ENCODE data around the gene DAZAP1. TPM values are rescaled to one million over a fixed set of nuclear protein-coding genes. Genes with fewer than 3 reads are reported as not detected.

DAZAP1 gene
- total RNA-seq, 2 experiments from 2014 or later: 128 to 133 TPM

DNA sequence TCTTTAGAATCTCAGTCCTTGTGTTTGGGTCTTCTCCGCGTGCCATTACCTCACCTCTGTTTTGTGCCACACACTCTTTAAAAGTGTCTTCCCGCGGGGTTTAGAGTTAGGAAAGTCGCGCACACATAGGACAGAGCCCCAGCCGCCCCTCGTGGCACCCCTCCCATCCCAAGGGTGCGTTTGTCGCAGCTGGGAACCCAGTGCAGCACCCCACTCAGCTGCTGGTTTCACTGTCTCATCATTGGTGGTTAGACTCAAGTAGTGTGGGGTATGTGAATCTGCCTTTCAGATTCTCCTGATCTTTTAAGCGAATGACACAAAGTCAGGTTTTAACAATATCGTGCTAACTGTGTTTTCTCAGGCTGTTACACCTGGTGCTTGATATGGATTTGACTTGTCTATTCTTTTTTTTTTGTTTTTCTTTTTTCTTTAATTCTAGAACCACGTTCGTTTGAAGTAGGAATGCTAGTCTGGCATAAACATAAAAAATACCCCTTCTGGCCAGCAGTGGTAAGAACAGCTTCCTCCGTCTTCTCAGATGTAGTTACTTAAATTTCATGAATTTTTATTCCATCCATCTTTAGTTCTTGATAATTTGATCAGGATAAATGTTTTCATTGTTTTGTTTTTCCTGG is 43.2 kb upstream of the DAZAP1 start:
- H3K4me3 ChIP-seq (ENCODE audit: low read length): peak overlapping the region; percentile 17
- no peaks in the 10 kb centered on the region for H3K27me3 ChIP-seq (ENCODE audit: control insufficient read depth in 1 of 2, insufficient read depth in 2 of 2, low read length in 2 of 2)
- no peak overlapping the region for H3K27ac ChIP-seq (ENCODE audit: low read depth in 1 of 2, low read length in 2 of 2)
- Mint-ChIP-seq H3K4me1 (ENCODE audit: low read depth) (peaks cover 23% of the 10 kb centered on the region), H3K9me3 (no peaks in the 10 kb centered on the region), H3K27ac (peak overlapping the region; percentile 79), H3K27me3 (no peaks in the 10 kb centered on the region), H3K36me3 (ENCODE audit: low read depth) (peaks cover 35% of the 10 kb centered on the region), H3K4me3 (peak overlapping the region; percentile 74)
- DNase-seq (peak in 3 of 14 experiments; percentile 21 to 48 (median 47)), ATAC-seq (ENCODE audit: poor library complexity) (peak; percentile 74)
- CTCF ChIA-PET: interaction anchor here (0.9 kb wide), 1 partner anchor 10 kb away, joined by 5 read pairs; a partner anchor contains a TSS
- no peaks in the 10 kb centered on the region for H3K9me3 ChIP-seq (ENCODE audit: control insufficient read depth in 1 of 2, insufficient read depth in 1 of 2, low read length in 2 of 2)
- H3K4me1 ChIP-seq (ENCODE audit: insufficient read depth, low read length): peaks cover 17% of the 10 kb centered on the region
- POLR2A ChIA-PET: no interaction called here
- H3K36me3 ChIP-seq (ENCODE audit: insufficient read depth, low read length): peaks cover 32% of the 10 kb centered on the region
- intact Hi-C loops (cut with DNase I, micrococcal nuclease): no loop called here
- TF ChIP-seq, protein P1, sequence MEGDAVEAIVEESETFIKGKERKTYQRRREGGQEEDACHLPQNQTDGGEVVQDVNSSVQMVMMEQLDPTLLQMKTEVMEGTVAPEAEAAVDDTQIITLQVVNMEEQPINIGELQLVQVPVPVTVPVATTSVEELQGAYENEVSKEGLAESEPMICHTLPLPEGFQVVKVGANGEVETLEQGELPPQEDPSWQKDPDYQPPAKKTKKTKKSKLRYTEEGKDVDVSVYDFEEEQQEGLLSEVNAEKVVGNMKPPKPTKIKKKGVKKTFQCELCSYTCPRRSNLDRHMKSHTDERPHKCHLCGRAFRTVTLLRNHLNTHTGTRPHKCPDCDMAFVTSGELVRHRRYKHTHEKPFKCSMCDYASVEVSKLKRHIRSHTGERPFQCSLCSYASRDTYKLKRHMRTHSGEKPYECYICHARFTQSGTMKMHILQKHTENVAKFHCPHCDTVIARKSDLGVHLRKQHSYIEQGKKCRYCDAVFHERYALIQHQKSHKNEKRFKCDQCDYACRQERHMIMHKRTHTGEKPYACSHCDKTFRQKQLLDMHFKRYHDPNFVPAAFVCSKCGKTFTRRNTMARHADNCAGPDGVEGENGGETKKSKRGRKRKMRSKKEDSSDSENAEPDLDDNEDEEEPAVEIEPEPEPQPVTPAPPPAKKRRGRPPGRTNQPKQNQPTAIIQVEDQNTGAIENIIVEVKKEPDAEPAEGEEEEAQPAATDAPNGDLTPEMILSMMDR (IDR thresholded peaks at IDR 0.05): peak; percentile 38

GRCh38 chr19:1365319-1366269 is 41.8 kb upstream of the DAZAP1 start:
- no peak for DNase-seq
- Histone ChIP-seq H3K9me3 (ENCODE audit: control insufficient read depth in 1 of 2, insufficient read depth in 1 of 2, low read length in 2 of 2) (no peaks in the 10 kb centered on the region), H3K4me3 (ENCODE audit: low read length) (no peak overlapping the region), H3K36me3 (ENCODE audit: insufficient read depth, low read length) (peaks cover 28% of the 10 kb centered on the region), H3K27me3 (ENCODE audit: control insufficient read depth in 1 of 2, insufficient read depth in 2 of 2, low read length in 2 of 2) (no peaks in the 10 kb centered on the region), H3K27ac (ENCODE audit: low read depth in 1 of 2, low read length in 2 of 2) (no peak overlapping the region), H3K4me1 (ENCODE audit: insufficient read depth, low read length) (peaks cover 17% of the 10 kb centered on the region)
- ChIA-PET CTCF (no interaction called here), POLR2A (no interaction called here)
- Mint-ChIP-seq H3K27me3 (no peaks in the 10 kb centered on the region), H3K4me3 (peak overlapping the region; percentile 25), H3K36me3 (ENCODE audit: low read depth) (peaks cover 35% of the 10 kb centered on the region), H3K27ac (no peak overlapping the region), H3K9me3 (no peaks in the 10 kb centered on the region), H3K4me1 (ENCODE audit: low read depth) (peaks cover 23% of the 10 kb centered on the region)
- ATAC-seq (ENCODE audit: poor library complexity): no peak
- intact Hi-C loops (cut with DNase I, micrococcal nuclease): no loop called here
- TF ChIP-seq, protein P1 (IDR thresholded peaks at IDR 0.05): no peak

GRCh38 chr19:1366296-1366695 is 41.1 kb upstream of the DAZAP1 start:
- CTCF ChIA-PET: no interaction called here
- Mint-ChIP-seq H3K4me3 (no peak overlapping the region), H3K27me3 (no peaks in the 10 kb centered on the region), H3K27ac (no peak overlapping the region), H3K4me1 (ENCODE audit: low read depth) (peaks cover 23% of the 10 kb centered on the region), H3K9me3 (no peaks in the 10 kb centered on the region), H3K36me3 (ENCODE audit: low read depth) (peaks cover 35% of the 10 kb centered on the region)
- no peaks in the 10 kb centered on the region for H3K9me3 ChIP-seq (ENCODE audit: control insufficient read depth in 1 of 2, insufficient read depth in 1 of 2, low read length in 2 of 2)
- POLR2A ChIA-PET: no interaction called here
- H3K27ac ChIP-seq (ENCODE audit: low read depth in 1 of 2, low read length in 2 of 2): no peak overlapping the region
- H3K4me1 ChIP-seq (ENCODE audit: insufficient read depth, low read length): peaks cover 17% of the 10 kb centered on the region
- no peak overlapping the region for H3K4me3 ChIP-seq (ENCODE audit: low read length)
- ATAC-seq (ENCODE audit: poor library complexity) (no peak), DNase-seq (no peak)
- H3K27me3 ChIP-seq (ENCODE audit: control insufficient read depth in 1 of 2, insufficient read depth in 2 of 2, low read length in 2 of 2): no peaks in the 10 kb centered on the region
- intact Hi-C loops (cut with DNase I, micrococcal nuclease): no loop called here
- TF ChIP-seq, protein P1 (IDR thresholded peaks at IDR 0.05): no peak
- H3K36me3 ChIP-seq (ENCODE audit: insufficient read depth, low read length): peaks cover 30% of the 10 kb centered on the region

Measured in CD4-positive, alpha-beta T cell (primary cell).